H1 (cell line): ENCODE measurements around the gene CD63. TPM values are rescaled to one million over a fixed set of nuclear protein-coding genes. Genes with fewer than 3 reads are reported as not detected.

Source experiments
- CTCF ChIA-PET: fragments of 300-600 bp; sonication (Branson Sonifier 250); formaldehyde crosslinking; loops from one replicate; lab custom pipeline; 2021; ENCODE audit not compliant: partially characterized antibody; lab: Charles Lee
- POLR2A ChIA-PET: fragments of 300-600 bp; sonication (Branson Sonifier 250); formaldehyde crosslinking; loops from one replicate; lab custom pipeline; 2021; ENCODE audit warnings: inconsistent platforms; ENCODE audit not compliant: partially characterized antibody; lab: Charles Lee
- DNase-seq, 2 experiments: peaks; one replicate each; pipeline versions ENCODE4 v3.0.0 to v3.0.0-alpha.2; 2010 to 2022; ENCODE audit warnings: low spot score in 2 of 2, low read depth in 1 of 2, mixed read lengths in 1 of 2
- FAIRE-seq: peaks from 2 replicates; lab custom pipeline; 2011; peaks lifted over from hg19 to GRCh38; lab: Jason Lieb, UNC
- H2AFZ ChIP-seq: 2 replicates; pipeline ENCODE4 v1.8.1; 2012; ENCODE audit warnings: low read length, inconsistent platforms
- H2AK5ac ChIP-seq: 2 replicates; pipeline ENCODE4 v1.6.1; 2013; ENCODE audit warnings: low read depth, low read length
- H2BK120ac ChIP-seq: replicated peaks from 2 replicates; pipeline ENCODE3; 2013; ENCODE audit warnings: low read depth, low read length, inconsistent platforms
- H2BK12ac ChIP-seq: 2 replicates; pipeline ENCODE4 v1.6.1; 2013; ENCODE audit warnings: low read depth, low read length
- H2BK15ac ChIP-seq: 2 replicates; pipeline ENCODE4 v1.6.1; 2013; ENCODE audit warnings: low read length
- H2BK20ac ChIP-seq: 2 replicates; pipeline ENCODE4 v1.6.1; 2013; ENCODE audit warnings: low read length
- H2BK5ac ChIP-seq: 2 replicates; pipeline ENCODE4 v1.6.1; 2013; ENCODE audit warnings: low read depth, low read length
- H3K14ac ChIP-seq: 2 replicates; pipeline ENCODE4 v1.6.1; 2013; ENCODE audit warnings: inconsistent platforms; ENCODE audit not compliant: insufficient read length
- H3K18ac ChIP-seq: 2 replicates; pipeline ENCODE4 v1.6.1; 2013; ENCODE audit warnings: low read length; ENCODE audit errors: extremely low read depth
- H3K23ac ChIP-seq: 2 replicates; pipeline ENCODE4 v1.6.1; 2013; ENCODE audit warnings: inconsistent platforms; ENCODE audit not compliant: insufficient read length
- H3K23me2 ChIP-seq: 2 replicates; pipeline ENCODE4 v1.6.1; 2013; ENCODE audit warnings: low read depth, low read length
- H3K27ac ChIP-seq: 2 replicates; pipeline ENCODE4 v1.6.1; 2011; ENCODE audit warnings: low read depth, low read length, inconsistent platforms
- H3K27me3 ChIP-seq, 4 experiments: replicated peaks in 1 of 4; 1 replicate in 1 of 4; 2 replicates in 3 of 4; pipeline versions ENCODE4 v1.6.1 to v1.8.1; 2011 to 2013; ENCODE audit warnings: low read length in 3 of 4, mild to moderate bottlenecking in 3 of 4, inconsistent platforms in 2 of 4, mixed read lengths in 2 of 4, moderate library complexity in 1 of 4; ENCODE audit not compliant: control insufficient read depth in 3 of 4, insufficient read depth in 3 of 4; ENCODE audit errors: extremely low read depth in 1 of 4
- H3K36me3 ChIP-seq, 4 experiments: 2 replicates each; pipeline versions ENCODE4 v1.6.1 to v1.8.1; 2011 to 2013; ENCODE audit warnings: mild to moderate bottlenecking in 4 of 4, low read length in 3 of 4, moderate library complexity in 2 of 4, control low read depth in 1 of 4, inconsistent platforms in 1 of 4; ENCODE audit not compliant: insufficient read depth in 4 of 4, control insufficient read depth in 2 of 4
- H3K4ac ChIP-seq: replicated peaks from 2 replicates; pipeline ENCODE3; 2013; ENCODE audit warnings: low read length, low read depth, mixed read lengths, inconsistent platforms; ENCODE audit not compliant: insufficient read length
- H3K4me1 ChIP-seq, 4 experiments: replicated peaks in 1 of 4; 1 replicate in 1 of 4; 2 replicates in 3 of 4; pipeline versions ENCODE4 v1.6.1 to v1.8.1; 2011 to 2013; ENCODE audit warnings: low read length in 3 of 4, inconsistent platforms in 2 of 4, mixed read lengths in 1 of 4; ENCODE audit not compliant: insufficient read depth in 4 of 4, control insufficient read depth in 3 of 4
- H3K4me2 ChIP-seq, 2 experiments: 2 replicates each; pipeline versions ENCODE4 v1.6.1 to v1.8.1; 2011 to 2013; ENCODE audit warnings: low read depth in 2 of 2, low read length in 2 of 2, control low read depth in 1 of 2, inconsistent platforms in 1 of 2, mild to moderate bottlenecking in 1 of 2; ENCODE audit not compliant: insufficient read depth in 1 of 2
- H3K4me3 ChIP-seq, 4 experiments: fragments of 200-600, 300-600 bp in 1 of 4; sonication (generic), shearing (Covaris generic), sonication (Bioruptor Twin) in 1 of 4; 2 replicates each; pipeline versions ENCODE4 v1.5.1 to v1.8.1; 2011 to 2016; ENCODE audit warnings: low read length in 4 of 4, low read depth in 3 of 4, control low read depth in 2 of 4, inconsistent platforms in 2 of 4, mild to moderate bottlenecking in 2 of 4, mixed read lengths in 1 of 4, moderate library complexity in 1 of 4; ENCODE audit not compliant: insufficient read depth in 2 of 4; ENCODE audit errors: extremely low read depth in 1 of 4
- H3K56ac ChIP-seq: replicated peaks from 2 replicates; pipeline ENCODE3; 2013; ENCODE audit warnings: low read depth, mild to moderate bottlenecking, mixed read lengths, low read length, inconsistent platforms; ENCODE audit not compliant: insufficient read length
- H3K79me1 ChIP-seq: 2 replicates; pipeline ENCODE4 v1.6.1; 2013; ENCODE audit warnings: low read depth, low read length, control low read depth
- H3K79me2 ChIP-seq, 2 experiments: 2 replicates each; pipeline versions ENCODE4 v1.6.1 to v1.8.1; 2012 to 2013; ENCODE audit warnings: low read length in 2 of 2, mild to moderate bottlenecking in 2 of 2, inconsistent platforms in 1 of 2; ENCODE audit not compliant: insufficient read depth in 2 of 2, control insufficient read depth in 1 of 2
- H3K9ac ChIP-seq, 4 experiments: replicated peaks in 1 of 4; 1 replicate in 1 of 4; 2 replicates in 3 of 4; pipeline versions ENCODE4 v1.6.1 to v1.8.1; 2011 to 2013; ENCODE audit warnings: low read depth in 3 of 4, low read length in 3 of 4, control low read depth in 2 of 4, mild to moderate bottlenecking in 2 of 4, moderate library complexity in 2 of 4, inconsistent platforms in 1 of 4; ENCODE audit errors: extremely low read depth in 1 of 4
- H3K9me3 ChIP-seq, 2 experiments: 2 replicates each; pipeline versions ENCODE4 v1.6.1 to v1.8.1; 2012 to 2013; ENCODE audit warnings: mild to moderate bottlenecking in 2 of 2, moderate library complexity in 2 of 2, control low read depth in 1 of 2, inconsistent platforms in 1 of 2, low read depth in 1 of 2, low read length in 1 of 2, mixed read lengths in 1 of 2; ENCODE audit not compliant: insufficient read depth in 2 of 2
- H4K20me1 ChIP-seq, 2 experiments: replicated peaks in 1 of 2; 2 replicates each; pipeline versions ENCODE3 to v1.8.1; 2011 to 2013; ENCODE audit warnings: inconsistent platforms in 2 of 2, low read length in 2 of 2, mild to moderate bottlenecking in 1 of 2; ENCODE audit not compliant: insufficient read depth in 2 of 2, control insufficient read depth in 1 of 2
- H4K5ac ChIP-seq: 2 replicates; pipeline ENCODE4 v1.6.1; 2013; ENCODE audit warnings: low read length, low read depth, mixed read lengths, inconsistent platforms; ENCODE audit not compliant: insufficient read length
- H4K8ac ChIP-seq: 2 replicates; pipeline ENCODE4 v1.8.0; 2013; ENCODE audit warnings: mild to moderate bottlenecking, moderate library complexity, low read length, inconsistent platforms; ENCODE audit not compliant: insufficient read depth; ENCODE audit errors: extremely low read depth
- H4K91ac ChIP-seq: replicated peaks from 2 replicates; pipeline ENCODE3; 2013; ENCODE audit warnings: low read length, mixed read lengths, inconsistent platforms; ENCODE audit not compliant: insufficient read length
- BACH1 ChIP-seq: IDR thresholded peaks from 2 replicates; pipeline ENCODE4 v1.6.1; 2012; ENCODE audit warnings: low read length, improper control_type of control experiment
- HDAC6 ChIP-seq: IDR thresholded peaks from one replicate; pipeline ENCODE4 v1.7.1; 2012; ENCODE audit warnings: low read depth, mild to moderate bottlenecking, inconsistent platforms, low read length, moderate library complexity
- KDM4A ChIP-seq: IDR thresholded peaks from one replicate; pipeline ENCODE4 v1.7.1; 2012; ENCODE audit warnings: low read depth, mild to moderate bottlenecking, moderate library complexity, low read length, inconsistent platforms; ENCODE audit not compliant: severe bottlenecking
- MAX ChIP-seq: IDR thresholded peaks from 2 replicates; pipeline ENCODE4 v1.6.1; 2012; ENCODE audit warnings: inconsistent platforms
- WGBS, 2 experiments: shearing (Covaris generic) in 1 of 2; methylation state at CpG; one replicate each; pipeline versions ENCODE4 v1.1.6 to v1.1.7; 2013 to 2015; ENCODE audit warnings: low lambda C conversion rate in 2 of 2, mixed read lengths in 2 of 2, inconsistent platforms in 1 of 2, low coverage in 1 of 2, missing lambda C conversion rate in 1 of 2; ENCODE audit not compliant: insufficient replicate concordance in 2 of 2, insufficient coverage in 1 of 2, insufficient read length in 1 of 2; ENCODE audit errors: extremely low coverage in 1 of 2, missing lambda C conversion rate in 1 of 2; 5-methylcytosine and 5-hydroxymethylcytosine counted together
- polyA plus RNA-seq, 7 experiments: library from polyadenylated mRNA; depleted of rRNA in 3 of 7; stranded (reverse) in 5 of 7; unstranded in 2 of 7; fragments of >200 nt in 5 of 7; fragments of 200-250 nt in 2 of 7; gene quantifications; 1 replicate in 5 of 7; 2 replicates in 1 of 7; 4 replicates in 1 of 7; pipeline versions ENCODE4 v1.2.1 to v1.2.3, GENCODE V29; 2011 to 2013; ENCODE audit warnings: missing spikeins in 2 of 7, mixed read lengths in 2 of 7
- total RNA-seq: library from RNA; stranded (reverse); fragmentation: NEBNext Ultra II Directional; extraction: Animal tissue kit (Norgen Biotek cat#: 25700); gene quantifications from 2 replicates; pipeline ENCODE4 v1.2.1, GENCODE V29; 2021

CD63 gene
- total and polyA plus RNA-seq, 2 of the 8 experiments (the other 6 are each of a cell fraction or from before 2014, with no cell fraction given) = 440 to 526 TPM

- Histone ChIP-seq H3K27ac (no peak overlapping the region), H3K4ac (no peak overlapping the region), H2AFZ (no peak overlapping the region), H2BK120ac (no peak overlapping the region), H3K23me2 (no peaks in the 10 kb centered on the region), H3K79me1 (peaks cover 3% of the 10 kb centered on the region), H2BK12ac (no peak overlapping the region), H3K27me3 (no peaks in the 10 kb centered on the region), H2BK20ac (no peak overlapping the region), H3K4me3 (no peak overlapping the region), H4K8ac (no peak overlapping the region), H3K4me2 (no peak overlapping the region), H3K56ac (no peak overlapping the region), H3K9me3 (no peaks in the 10 kb centered on the region), H3K79me2 (peaks cover 0 to 4% of the 10 kb centered on the region in 2 experiments; a peak in 1 of 4 replicates), H3K4me1 (no peaks in the 10 kb centered on the region), H2BK15ac (no peak overlapping the region), H3K9ac (no peak overlapping the region), H4K91ac (no peak overlapping the region), H4K5ac (no peak overlapping the region), H2AK5ac (no peak overlapping the region), H4K20me1 (peaks cover 0 to 9% of the 10 kb centered on the region in 2 experiments), H3K14ac (no peak overlapping the region), H2BK5ac (no peak overlapping the region), H3K23ac (no peak overlapping the region), H3K36me3 (peaks cover 6 to 35% (median 12%) of the 10 kb centered on the region in 4 experiments; a peak in 7 of 8 replicates), H3K18ac (no peak overlapping the region)
- no peak for FAIRE-seq
- 100% methylated on average over 1 of the region's 1 CpG; no CpG with 5 or more reads in 1 of the 2 experiments for WGBS, 2 experiments
- CTCF ChIA-PET = interaction anchor here (0.6 to 5.9 kb wide), 7 partner anchors 7 to 111 kb away, joined by 3 to 36 read pairs (median 6); partner anchors contain the start of gene ITGA7
- DNase-seq = no peak
- POLR2A ChIA-PET = interaction anchor here (0.5 to 2.3 kb wide), 4 partner anchors 8 to 297 kb away, joined by 4 to 7 read pairs (median 5); partner anchors contain the start of gene ITGA7
- TF ChIP-seq KDM4A = no peak
- no peak for TF ChIP-seq MAX
- no peak for TF ChIP-seq BACH1
- no peak for TF ChIP-seq HDAC6
Measured at GRCh38 chr12:55698965-55699364, 29.8 kb downstream of the CD63 start.
